GM12878 (cell line): ENCODE data around the gene NACC1. TPM values are rescaled to one million over a fixed set of nuclear protein-coding genes. Genes with fewer than 3 reads are reported as not detected.

ENCODE experiments used
- ATAC-seq: fragments of 200-7000 bp; cut with Tn5 transposase; 3 replicates; pipeline ENCODE4 v1.9.1; 2020; ENCODE audit warnings: mild to moderate bottlenecking, moderate library complexity
- BruUV-seq: library from RNA; stranded (reverse); fragments of 400-500 nt; replicated peaks from 2 replicates; lab custom pipeline; 2021; lab: Mats Ljungman, UMichigan
- CTCF ChIA-PET: fragments of 300-600 bp; sonication (Branson Sonifier 250); formaldehyde crosslinking; extraction: SDS; loops from one replicate; lab custom pipeline; 2021; ENCODE audit warnings: inconsistent platforms; lab: Yijun Ruan, JAX
- POLR2A ChIA-PET: fragments of 350-600 bp; formaldehyde crosslinking; extraction: SDS; loops from one replicate; lab custom pipeline; 2021; ENCODE audit warnings: inconsistent platforms; lab: Charles Lee
- RAD21 ChIA-PET: fragments of 300-600 bp; sonication (Branson Sonifier 250); formaldehyde crosslinking; loops from one replicate; lab custom pipeline; 2023; ENCODE audit warnings: antibody characterized with exemption; ENCODE audit not compliant: unreplicated experiment; lab: Charles Lee
- SMC1A ChIA-PET: fragments of 300-600 bp; sonication (Branson Sonifier 250); formaldehyde crosslinking; loops from one replicate; lab custom pipeline; 2023; ENCODE audit not compliant: unreplicated experiment, uncharacterized antibody; lab: Charles Lee
- DNase-seq: peaks from one replicate; pipeline ENCODE4 v3.0.0-alpha.2; 2011; ENCODE audit warnings: low read depth, low spot score
- FAIRE-seq: peaks from 3 replicates; lab custom pipeline; 2011; peaks lifted over from hg19 to GRCh38; lab: Jason Lieb, UNC
- H2AFZ ChIP-seq: 2 replicates; pipeline ENCODE4 v1.6.0; 2011; ENCODE audit warnings: low read depth, low read length, control low read depth; ENCODE audit not compliant: control insufficient read depth
- H3K27ac ChIP-seq: 2 replicates; pipeline ENCODE4 v1.5.1; 2011; ENCODE audit warnings: control low read depth; ENCODE audit not compliant: control insufficient read depth, insufficient read depth
- H3K27me3 ChIP-seq, 2 experiments: replicated peaks in 1 of 2; 2 replicates each; pipeline versions ENCODE4 v1.6.0 to v1.6.1; 2011; ENCODE audit warnings: low read length in 1 of 2; ENCODE audit not compliant: control insufficient read depth in 2 of 2, insufficient read depth in 2 of 2
- H3K36me3 ChIP-seq, 2 experiments: 2 replicates each; pipeline ENCODE4 v1.5.1; 2011; ENCODE audit warnings: low read length in 1 of 2; ENCODE audit not compliant: control insufficient read depth in 2 of 2, insufficient read depth in 2 of 2
- H3K4me1 ChIP-seq: 2 replicates; pipeline ENCODE4 v1.6.1; 2011; ENCODE audit warnings: mild to moderate bottlenecking, low read length, moderate library complexity, mixed read lengths; ENCODE audit not compliant: control insufficient read depth, insufficient read depth
- H3K4me2 ChIP-seq: 2 replicates; pipeline ENCODE4 v1.6.0; 2011; ENCODE audit warnings: control low read depth; ENCODE audit not compliant: control insufficient read depth, insufficient read depth
- H3K4me3 ChIP-seq: fragments of 200-600 bp; sonication (generic); 2 replicates; pipeline ENCODE4 v1.5.1; 2016
- H3K79me2 ChIP-seq: 2 replicates; pipeline ENCODE4 v1.6.0; 2011; ENCODE audit warnings: low read length; ENCODE audit not compliant: control insufficient read depth, insufficient read depth
- H3K9ac ChIP-seq: 2 replicates; pipeline ENCODE4 v1.8.0; 2011; ENCODE audit warnings: low read length, control low read depth, mixed read lengths; ENCODE audit not compliant: control insufficient read depth, insufficient read depth
- H3K9me3 ChIP-seq: replicated peaks from 3 replicates; pipeline ENCODE4 v1.5.1; 2011; ENCODE audit warnings: mild to moderate bottlenecking, low read length; ENCODE audit not compliant: control insufficient read depth, insufficient read depth
- H4K20me1 ChIP-seq: 2 replicates; pipeline ENCODE4 v1.6.0; 2011; ENCODE audit not compliant: control insufficient read depth, insufficient read depth
- BCL11A ChIP-seq: IDR thresholded peaks from 2 replicates; pipeline ENCODE4 v1.6.1; 2011; ENCODE audit warnings: low read depth, low read length
- EGR1 ChIP-seq, 2 experiments: IDR thresholded peaks; 1 replicate in 1 of 2; 2 replicates in 1 of 2; pipeline ENCODE4 v1.6.1; 2011 to 2012; ENCODE audit warnings: low read depth in 2 of 2, low read length in 2 of 2, borderline replicate concordance in 1 of 2, mild to moderate bottlenecking in 1 of 2, moderate library complexity in 1 of 2
- FOXM1 ChIP-seq: IDR thresholded peaks from 2 replicates; pipeline ENCODE4 v1.6.1; 2012; ENCODE audit warnings: low read depth, mild to moderate bottlenecking, inconsistent platforms, low read length, moderate library complexity
- KDM1A ChIP-seq: fragments of 200-600 bp; sonication (generic); IDR thresholded peaks from 2 replicates; pipeline ENCODE4 v1.6.1; 2016; ENCODE audit warnings: borderline replicate concordance
- PAX8 ChIP-seq: fragments of 450-650 bp; IDR thresholded peaks from 2 replicates; pipeline ENCODE4 v1.6.1; 2017; ENCODE audit warnings: mild to moderate bottlenecking, moderate library complexity
- SIN3A ChIP-seq: IDR thresholded peaks from 2 replicates; pipeline ENCODE4 v1.6.1; 2012; ENCODE audit warnings: low read depth, low read length, improper control_type of control experiment
- WGBS: methylation state at CpG from one replicate; pipeline ENCODE4 v1.1.6; 2016; ENCODE audit warnings: low lambda C conversion rate; ENCODE audit not compliant: insufficient replicate concordance, insufficient coverage; ENCODE audit errors: missing lambda C conversion rate; 5-methylcytosine and 5-hydroxymethylcytosine counted together
- in situ Hi-C: fragments of 300-500 bp; cut with MboI; formaldehyde crosslinking; loops from 9 replicates; pipeline ENCODE4 v1.14.3; 2018; ENCODE audit warnings: mixed read lengths
- intact Hi-C: fragments of 100-400 bp; cut with micrococcal nuclease; formaldehyde crosslinking; loops from one replicate; pipeline ENCODE4 v1.14.2; 2022; ENCODE audit not compliant: unreplicated experiment
- polyA plus RNA-seq, 11 experiments: library from polyadenylated mRNA; depleted of rRNA in 4 of 11; unstranded in 6 of 11; stranded (reverse) in 5 of 11; fragments of >200 nt; fragmentation: Nextera tagmentation in 4 of 11; fragmentation: Illumina TruSeq in 1 of 11; extraction: Ambion mirVana in 4 of 11; extraction: Trizol in 1 of 11; gene quantifications; 1 replicate in 1 of 11; 2 replicates in 10 of 11; pipeline versions ENCODE4 v1.2.1 to v1.2.3, GENCODE V29; 2011 to 2016; ENCODE audit warnings: inconsistent platforms in 2 of 11, missing spikeins in 2 of 11, low read depth in 1 of 11
- total RNA-seq, 4 experiments: library from RNA; depleted of rRNA in 3 of 4; stranded (reverse); fragments of >200 nt in 3 of 4; fragmentation: Illumina TruSeq in 1 of 4; extraction: Trizol in 1 of 4; gene quantifications; 2 replicates each; pipeline versions ENCODE4 v1.2.1 to v1.2.3, GENCODE V29; 2013 to 2021
- TF ChIP-seq, protein P1 (sequence below): fragments of 450-650 bp; IDR thresholded peaks from 2 replicates; pipeline ENCODE4 v1.6.1; 2017; ENCODE audit warnings: borderline replicate concordance
- TF ChIP-seq, protein P2 (sequence below): IDR thresholded peaks from 2 replicates; pipeline ENCODE4 v1.6.1; 2012; ENCODE audit warnings: low read depth, low read length, improper control_type of control experiment
- TF ChIP-seq, protein P3 (sequence below): IDR thresholded peaks from 2 replicates; pipeline ENCODE4 v1.6.1; 2012; ENCODE audit warnings: improper control_type of control experiment, low read depth, low read length; ENCODE audit not compliant: insufficient replicate concordance

The NACC1 gene
- total and polyA plus RNA-seq, 10 of the 15 experiments (the other 5 are each of a cell fraction or from before 2014, with no cell fraction given), result 0.18 to 120 (median 19.2) TPM

DNA sequence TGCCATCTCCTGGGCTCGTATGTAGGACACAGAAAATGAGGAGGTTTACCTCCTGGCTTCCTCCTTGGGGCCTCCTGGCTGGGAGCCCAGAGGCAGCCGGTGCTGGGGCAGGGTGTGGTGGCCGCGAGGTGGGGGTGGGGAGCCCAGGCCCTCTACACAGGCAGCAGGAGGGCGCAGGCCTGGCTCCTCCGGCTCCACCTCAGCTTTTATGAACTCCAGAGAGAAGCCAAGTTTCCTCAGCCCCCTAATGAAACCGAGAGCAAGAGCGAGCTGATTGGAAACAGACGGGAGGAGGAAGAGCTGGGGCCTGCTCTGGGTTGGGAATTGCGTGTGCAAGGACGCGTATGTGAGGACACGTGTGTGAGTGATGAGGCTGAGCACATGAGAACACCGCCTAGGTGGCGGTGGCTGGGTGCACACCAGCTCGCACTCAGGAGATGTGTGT, 38.5 kb upstream of the NACC1 start (continued):
- TF ChIP-seq, protein P1, sequence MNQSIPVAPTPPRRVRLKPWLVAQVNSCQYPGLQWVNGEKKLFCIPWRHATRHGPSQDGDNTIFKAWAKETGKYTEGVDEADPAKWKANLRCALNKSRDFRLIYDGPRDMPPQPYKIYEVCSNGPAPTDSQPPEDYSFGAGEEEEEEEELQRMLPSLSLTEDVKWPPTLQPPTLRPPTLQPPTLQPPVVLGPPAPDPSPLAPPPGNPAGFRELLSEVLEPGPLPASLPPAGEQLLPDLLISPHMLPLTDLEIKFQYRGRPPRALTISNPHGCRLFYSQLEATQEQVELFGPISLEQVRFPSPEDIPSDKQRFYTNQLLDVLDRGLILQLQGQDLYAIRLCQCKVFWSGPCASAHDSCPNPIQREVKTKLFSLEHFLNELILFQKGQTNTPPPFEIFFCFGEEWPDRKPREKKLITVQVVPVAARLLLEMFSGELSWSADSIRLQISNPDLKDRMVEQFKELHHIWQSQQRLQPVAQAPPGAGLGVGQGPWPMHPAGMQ, result no peak

DNA sequence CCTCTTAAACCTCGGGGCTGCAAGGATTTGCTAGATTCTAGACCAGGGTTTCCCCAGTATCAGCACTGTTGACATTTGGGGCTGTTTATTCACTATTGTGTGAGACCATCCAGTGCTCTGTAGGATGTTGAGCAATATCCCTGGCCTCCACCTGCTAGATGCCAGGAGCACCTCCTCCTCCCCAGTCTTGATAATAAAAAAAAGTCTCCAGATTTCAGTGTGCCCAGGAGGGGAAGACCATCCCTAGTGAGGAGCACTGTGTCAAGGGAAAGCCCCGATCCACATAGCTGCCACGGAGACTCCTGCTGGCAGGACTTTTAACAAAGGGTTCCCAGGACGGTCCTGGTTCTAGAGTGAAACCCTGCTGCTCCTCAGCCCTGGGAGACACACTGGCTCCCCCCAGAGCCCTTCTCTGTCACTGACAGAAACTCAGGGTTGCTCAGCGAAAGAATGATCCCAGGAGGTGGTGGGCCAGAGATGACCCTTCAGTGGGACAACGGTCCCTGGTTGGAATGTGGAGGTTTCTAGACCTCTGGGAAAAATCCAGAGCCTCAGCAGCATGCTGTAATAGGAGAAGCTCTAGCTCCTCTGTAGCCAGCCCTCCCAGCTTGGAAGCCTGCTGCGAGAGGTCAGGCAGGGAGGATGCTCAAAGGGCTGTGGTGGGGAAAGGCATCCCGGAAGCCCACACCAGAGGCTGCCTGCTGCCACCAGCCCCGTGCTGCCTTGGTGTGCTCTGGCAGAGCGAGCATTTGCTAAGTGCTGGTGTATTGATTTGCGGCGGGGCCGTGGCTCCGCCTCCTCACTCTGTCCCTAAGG, 35.7 kb upstream of the NACC1 start:
- Histone ChIP-seq H3K4me3 (no peak overlapping the region), H3K79me2 (no peaks in the 10 kb centered on the region), H3K4me1 (no peaks in the 10 kb centered on the region), H2AFZ (no peak overlapping the region), H3K9me3 (no peaks in the 10 kb centered on the region), H3K27ac (no peak overlapping the region), H3K27me3 (peaks cover 0 to 3% of the 10 kb centered on the region in 2 experiments; a peak in 2 of 4 replicates), H3K4me2 (no peak overlapping the region), H3K36me3 (no peaks in the 10 kb centered on the region), H4K20me1 (no peaks in the 10 kb centered on the region), H3K9ac (no peak overlapping the region)
- SMC1A ChIA-PET, result interaction anchor here (2.0 kb wide), 1 partner anchor 22 kb away, joined by 6 read pairs; no protein-coding TSS in a partner anchor
- ATAC-seq (0 out of 3 replicates have a peak, but pooled peaks have one; percentile 41), DNase-seq (no peak), FAIRE-seq (no peak)
- in situ Hi-C loops (no loop called here), intact Hi-C loops (no loop called here)
- no TSS peak for BruUV-seq
- POLR2A ChIA-PET, result no interaction called here
- WGBS, result 38% methylated on average over 14 of the region's 14 CpGs
- RAD21 ChIA-PET, result no interaction called here
- CTCF ChIA-PET, result interaction anchor here (1.6 kb wide), 1 partner anchor 117 kb away, joined by 7 read pairs; no protein-coding TSS in a partner anchor
- TF ChIP-seq, protein P2, sequence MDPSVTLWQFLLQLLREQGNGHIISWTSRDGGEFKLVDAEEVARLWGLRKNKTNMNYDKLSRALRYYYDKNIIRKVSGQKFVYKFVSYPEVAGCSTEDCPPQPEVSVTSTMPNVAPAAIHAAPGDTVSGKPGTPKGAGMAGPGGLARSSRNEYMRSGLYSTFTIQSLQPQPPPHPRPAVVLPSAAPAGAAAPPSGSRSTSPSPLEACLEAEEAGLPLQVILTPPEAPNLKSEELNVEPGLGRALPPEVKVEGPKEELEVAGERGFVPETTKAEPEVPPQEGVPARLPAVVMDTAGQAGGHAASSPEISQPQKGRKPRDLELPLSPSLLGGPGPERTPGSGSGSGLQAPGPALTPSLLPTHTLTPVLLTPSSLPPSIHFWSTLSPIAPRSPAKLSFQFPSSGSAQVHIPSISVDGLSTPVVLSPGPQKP, result no peak
- TF ChIP-seq SIN3A (no peak), BCL11A (no peak), EGR1 (IDR thresholded peaks at IDR 0.05; ENCODE audit: borderline replicate concordance in 1 of 2, low read depth in 2 of 2, low read length in 2 of 2) (no peak), FOXM1 (no peak), KDM1A (no peak), PAX8 (no peak)
- TF ChIP-seq, protein P3, sequence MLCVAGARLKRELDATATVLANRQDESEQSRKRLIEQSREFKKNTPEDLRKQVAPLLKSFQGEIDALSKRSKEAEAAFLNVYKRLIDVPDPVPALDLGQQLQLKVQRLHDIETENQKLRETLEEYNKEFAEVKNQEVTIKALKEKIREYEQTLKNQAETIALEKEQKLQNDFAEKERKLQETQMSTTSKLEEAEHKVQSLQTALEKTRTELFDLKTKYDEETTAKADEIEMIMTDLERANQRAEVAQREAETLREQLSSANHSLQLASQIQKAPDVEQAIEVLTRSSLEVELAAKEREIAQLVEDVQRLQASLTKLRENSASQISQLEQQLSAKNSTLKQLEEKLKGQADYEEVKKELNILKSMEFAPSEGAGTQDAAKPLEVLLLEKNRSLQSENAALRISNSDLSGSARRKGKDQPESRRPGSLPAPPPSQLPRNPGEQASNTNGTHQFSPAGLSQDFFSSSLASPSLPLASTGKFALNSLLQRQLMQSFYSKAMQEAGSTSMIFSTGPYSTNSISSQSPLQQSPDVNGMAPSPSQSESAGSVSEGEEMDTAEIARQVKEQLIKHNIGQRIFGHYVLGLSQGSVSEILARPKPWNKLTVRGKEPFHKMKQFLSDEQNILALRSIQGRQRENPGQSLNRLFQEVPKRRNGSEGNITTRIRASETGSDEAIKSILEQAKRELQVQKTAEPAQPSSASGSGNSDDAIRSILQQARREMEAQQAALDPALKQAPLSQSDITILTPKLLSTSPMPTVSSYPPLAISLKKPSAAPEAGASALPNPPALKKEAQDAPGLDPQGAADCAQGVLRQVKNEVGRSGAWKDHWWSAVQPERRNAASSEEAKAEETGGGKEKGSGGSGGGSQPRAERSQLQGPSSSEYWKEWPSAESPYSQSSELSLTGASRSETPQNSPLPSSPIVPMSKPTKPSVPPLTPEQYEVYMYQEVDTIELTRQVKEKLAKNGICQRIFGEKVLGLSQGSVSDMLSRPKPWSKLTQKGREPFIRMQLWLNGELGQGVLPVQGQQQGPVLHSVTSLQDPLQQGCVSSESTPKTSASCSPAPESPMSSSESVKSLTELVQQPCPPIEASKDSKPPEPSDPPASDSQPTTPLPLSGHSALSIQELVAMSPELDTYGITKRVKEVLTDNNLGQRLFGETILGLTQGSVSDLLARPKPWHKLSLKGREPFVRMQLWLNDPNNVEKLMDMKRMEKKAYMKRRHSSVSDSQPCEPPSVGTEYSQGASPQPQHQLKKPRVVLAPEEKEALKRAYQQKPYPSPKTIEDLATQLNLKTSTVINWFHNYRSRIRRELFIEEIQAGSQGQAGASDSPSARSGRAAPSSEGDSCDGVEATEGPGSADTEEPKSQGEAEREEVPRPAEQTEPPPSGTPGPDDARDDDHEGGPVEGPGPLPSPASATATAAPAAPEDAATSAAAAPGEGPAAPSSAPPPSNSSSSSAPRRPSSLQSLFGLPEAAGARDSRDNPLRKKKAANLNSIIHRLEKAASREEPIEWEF, result no peak
